ENCODE data around the gene SLC2A11.

DNA sequence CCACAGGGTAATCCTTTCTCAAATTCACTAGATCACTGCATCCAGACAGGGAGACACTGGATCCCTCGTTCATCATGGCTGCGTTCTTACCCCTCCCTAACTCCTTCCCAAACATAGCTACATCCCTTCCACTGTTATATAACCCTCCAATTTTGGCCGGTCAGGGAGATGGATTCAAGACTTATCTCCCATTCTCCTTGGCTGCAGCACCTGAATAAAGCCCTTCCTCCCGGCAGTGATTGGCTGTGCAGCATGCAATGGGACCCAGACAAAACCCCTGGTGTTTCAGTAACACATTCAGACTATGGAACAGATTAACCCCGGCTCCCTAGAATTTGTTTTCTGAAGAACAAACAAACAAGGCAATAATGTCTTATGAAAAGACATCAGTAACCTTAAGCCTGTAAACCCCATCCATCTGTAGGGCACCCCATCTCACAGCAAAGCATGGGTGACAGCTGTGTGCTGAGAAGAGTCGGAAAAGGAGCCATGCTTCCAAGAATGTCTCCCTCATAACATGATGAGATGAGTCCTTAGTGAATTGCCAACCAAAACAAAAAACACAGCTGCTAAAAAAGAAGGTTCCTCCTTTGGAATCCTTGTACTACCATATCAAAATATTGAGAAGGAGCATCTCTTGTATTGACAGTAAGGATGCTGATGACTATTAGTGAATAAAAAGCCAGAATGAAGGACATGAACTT, 41.5 kb downstream of the SLC2A11 start:
- TF ChIP-seq, protein P1, sequence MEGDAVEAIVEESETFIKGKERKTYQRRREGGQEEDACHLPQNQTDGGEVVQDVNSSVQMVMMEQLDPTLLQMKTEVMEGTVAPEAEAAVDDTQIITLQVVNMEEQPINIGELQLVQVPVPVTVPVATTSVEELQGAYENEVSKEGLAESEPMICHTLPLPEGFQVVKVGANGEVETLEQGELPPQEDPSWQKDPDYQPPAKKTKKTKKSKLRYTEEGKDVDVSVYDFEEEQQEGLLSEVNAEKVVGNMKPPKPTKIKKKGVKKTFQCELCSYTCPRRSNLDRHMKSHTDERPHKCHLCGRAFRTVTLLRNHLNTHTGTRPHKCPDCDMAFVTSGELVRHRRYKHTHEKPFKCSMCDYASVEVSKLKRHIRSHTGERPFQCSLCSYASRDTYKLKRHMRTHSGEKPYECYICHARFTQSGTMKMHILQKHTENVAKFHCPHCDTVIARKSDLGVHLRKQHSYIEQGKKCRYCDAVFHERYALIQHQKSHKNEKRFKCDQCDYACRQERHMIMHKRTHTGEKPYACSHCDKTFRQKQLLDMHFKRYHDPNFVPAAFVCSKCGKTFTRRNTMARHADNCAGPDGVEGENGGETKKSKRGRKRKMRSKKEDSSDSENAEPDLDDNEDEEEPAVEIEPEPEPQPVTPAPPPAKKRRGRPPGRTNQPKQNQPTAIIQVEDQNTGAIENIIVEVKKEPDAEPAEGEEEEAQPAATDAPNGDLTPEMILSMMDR (IDR thresholded peaks at IDR 0.05; ENCODE audit: insufficient read depth, low read length, poor library complexity, severe bottlenecking), result no peak
- TF ChIP-seq EZH2phosphoT487 (conservative IDR thresholded peaks at IDR 0.05; ENCODE audit: low read length), result no peak

Measured in SU-DHL-6 (cell line).